ENCODE measurements around the gene APLF.

GRCh38 chr2:68454719-68455118 lies 12.7 kb upstream of the APLF start:
- TF ChIP-seq CTCF (IDR thresholded peaks at IDR 0.05) (no peak), EP300 (IDR thresholded peaks at IDR 0.05) (no peak), POLR2A (IDR thresholded peaks at IDR 0.05) (no peak)

Measured in ovary (tissue), 3 donors.